HL-60/S4 treated with phorbol 12-myristate 13-acetate at 8.2 ng/mL for 4 days and 3 days (cell line): ENCODE data around the gene COP1.

ENCODE experiments used
- in situ Hi-C: fragments of 300-500 bp; cut with MboI; formaldehyde crosslinking; loops from 2 replicates; pipeline ENCODE4 v1.15.0; 2022; ENCODE audit warnings: low sequenced_read_pairs

COP1 gene

DNA sequence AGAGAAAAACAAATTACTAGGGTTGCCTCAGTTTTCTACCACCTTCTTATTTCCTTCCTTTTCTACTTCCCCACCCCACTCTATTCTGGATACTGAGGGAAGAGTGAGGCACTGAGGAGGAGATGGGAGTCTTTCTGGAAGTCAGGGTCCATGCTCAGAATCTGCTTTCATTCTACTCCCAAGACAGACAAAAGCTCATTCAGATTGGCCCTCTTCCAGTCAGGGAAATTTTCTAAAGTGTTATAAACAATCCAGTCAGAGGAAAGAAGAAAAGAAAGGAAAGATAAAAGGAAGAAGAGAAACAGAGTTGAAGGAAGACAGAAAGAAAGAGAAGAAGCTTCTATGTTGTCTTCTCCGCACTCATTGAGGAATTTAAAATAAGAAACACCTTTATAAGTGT is 228.6 kb downstream of the COP1 start:
- in situ Hi-C loops = no loop called here

DNA sequence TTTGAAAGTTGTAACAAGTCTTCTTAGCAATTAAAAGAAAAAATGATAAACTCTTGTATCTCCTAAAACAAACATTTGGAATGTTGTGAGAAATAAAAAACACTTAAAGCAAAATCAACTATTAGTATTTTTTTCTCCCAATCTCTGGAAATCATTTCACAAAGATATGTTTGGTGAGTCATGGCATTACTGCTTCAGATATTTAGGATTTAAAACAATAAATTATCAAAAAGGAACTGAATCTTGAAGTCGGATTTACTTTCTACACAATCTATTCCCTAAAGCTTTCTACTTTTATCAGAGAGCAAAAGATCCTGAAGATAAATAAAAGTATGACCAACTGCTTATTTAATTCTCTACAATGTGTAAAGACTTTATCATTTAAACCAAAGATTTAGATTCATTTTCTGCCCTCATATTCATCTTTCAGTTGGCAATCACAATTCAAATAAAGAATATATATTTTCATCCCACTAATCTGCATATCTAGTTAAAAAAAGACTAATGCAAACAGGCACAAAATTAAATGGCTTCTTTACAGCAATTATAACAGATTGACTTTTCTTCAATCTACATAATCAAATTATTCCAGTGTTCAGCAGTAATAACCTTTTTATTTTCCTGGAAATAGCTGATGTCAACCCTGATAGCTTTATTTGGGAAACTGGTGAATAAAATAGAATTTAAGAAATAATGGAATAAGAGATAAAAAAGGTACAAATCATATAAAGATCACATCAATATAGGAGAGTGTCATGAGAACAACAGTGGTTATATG is 230.0 kb downstream of the COP1 start:
- in situ Hi-C loops = no loop called here

DNA sequence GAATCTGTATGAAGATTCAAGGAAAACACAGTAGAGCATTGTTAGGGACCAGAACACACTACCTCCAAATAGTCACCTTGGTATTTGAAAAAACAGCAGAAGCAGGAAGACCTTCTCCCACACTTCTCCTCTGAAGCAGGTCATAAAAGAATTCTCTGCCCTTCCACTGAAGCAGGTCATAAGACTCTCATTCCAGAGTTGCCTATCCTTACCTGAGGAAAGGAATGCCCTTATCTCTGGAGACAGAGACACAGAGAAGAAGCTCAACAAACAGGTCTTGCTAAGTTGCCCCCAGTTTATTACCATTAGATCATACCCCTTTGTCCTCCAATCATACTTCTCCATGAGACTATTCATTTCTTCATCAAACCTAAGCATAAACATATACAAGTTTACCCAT is 237.9 kb downstream of the COP1 start:
- in situ Hi-C loops = no loop called here

DNA sequence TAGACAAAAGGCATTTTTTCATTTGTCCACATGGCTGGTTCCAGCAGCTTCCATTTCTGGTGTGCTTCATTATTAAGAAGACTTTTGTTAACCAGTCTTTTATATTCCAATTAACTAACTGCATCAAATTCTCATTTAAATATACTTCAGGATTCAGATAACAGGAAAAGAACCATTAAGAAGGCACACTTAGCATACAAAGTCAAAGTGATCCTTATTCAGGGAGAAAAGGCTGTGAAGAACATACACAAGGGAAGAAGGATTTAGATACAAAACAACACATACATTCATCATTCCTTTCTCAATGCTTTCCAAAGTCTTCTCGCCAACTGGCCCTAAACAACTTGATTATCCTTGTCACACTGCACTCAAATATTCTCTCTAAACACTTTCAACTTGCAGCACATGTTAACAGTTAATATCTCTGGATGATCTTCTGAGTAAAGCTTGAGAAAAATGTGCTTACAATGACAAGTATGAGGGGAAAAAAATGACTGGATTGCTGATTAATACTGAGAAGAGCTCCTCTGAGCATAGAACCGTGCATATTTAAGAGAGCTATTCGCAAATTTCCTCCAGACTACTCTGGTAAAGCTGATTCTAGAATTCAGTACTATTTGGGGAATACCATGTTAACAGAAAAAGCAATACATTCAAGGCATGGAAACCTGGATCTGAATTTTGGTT is 238.5 kb downstream of the COP1 start:
- in situ Hi-C loops = no loop called here

DNA sequence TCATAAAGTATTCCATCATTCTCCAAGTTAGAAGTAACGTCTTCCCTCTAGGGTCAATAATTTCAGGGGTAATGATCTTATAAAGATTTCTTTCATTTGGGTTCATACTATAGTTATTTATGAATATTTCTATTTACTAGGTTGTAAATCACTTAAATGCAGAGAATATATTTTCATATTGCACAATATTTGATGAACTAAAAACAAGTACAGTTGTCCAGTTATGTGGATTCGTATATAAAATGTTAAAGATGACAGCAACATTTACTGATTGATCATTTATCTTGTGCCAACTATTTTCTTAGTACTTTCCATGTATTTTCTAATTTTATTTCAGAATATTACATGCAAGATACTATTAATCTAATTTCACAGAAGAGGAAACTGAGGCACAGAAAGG is 243.3 kb downstream of the COP1 start:
- in situ Hi-C loops = no loop called here

DNA sequence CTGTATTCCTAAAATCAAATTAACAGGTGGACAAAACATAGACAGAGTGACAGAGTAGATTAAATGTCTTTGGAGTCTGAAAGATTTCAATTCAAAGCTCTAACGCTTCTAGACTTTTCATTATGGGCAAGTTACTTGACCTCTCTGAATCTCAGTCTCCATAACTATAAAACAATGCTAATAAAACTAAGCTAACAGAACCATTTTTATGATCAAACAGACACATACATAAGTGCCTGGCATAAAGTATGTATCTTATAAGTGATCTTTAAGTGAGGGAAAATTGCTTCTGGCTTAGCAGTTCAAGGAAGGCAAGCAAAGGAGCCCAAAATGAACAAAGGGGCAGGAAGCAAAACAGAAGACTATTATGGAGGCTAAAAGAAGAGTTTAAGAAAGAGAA is 246.9 kb downstream of the COP1 start:
- in situ Hi-C loops = no loop called here

DNA sequence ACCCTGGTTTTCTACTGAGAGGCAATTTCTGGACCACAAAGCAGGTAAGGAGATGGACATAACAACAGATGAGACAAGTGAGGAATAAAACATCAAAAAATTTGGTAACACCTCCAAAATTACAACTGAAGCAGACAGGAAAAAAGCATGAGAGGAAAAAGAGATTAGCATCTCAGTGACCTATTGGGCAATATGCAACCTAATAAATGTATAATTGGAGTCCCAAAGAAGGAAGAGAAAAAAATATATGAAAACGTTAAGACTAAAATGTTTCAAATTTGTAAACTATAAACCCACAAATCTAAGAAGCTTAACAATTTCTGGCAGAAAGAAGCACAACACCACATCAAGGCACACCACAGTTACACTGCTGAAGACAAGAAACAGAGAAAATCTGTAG is 255.5 kb downstream of the COP1 start:
- in situ Hi-C loops = no loop called here

DNA sequence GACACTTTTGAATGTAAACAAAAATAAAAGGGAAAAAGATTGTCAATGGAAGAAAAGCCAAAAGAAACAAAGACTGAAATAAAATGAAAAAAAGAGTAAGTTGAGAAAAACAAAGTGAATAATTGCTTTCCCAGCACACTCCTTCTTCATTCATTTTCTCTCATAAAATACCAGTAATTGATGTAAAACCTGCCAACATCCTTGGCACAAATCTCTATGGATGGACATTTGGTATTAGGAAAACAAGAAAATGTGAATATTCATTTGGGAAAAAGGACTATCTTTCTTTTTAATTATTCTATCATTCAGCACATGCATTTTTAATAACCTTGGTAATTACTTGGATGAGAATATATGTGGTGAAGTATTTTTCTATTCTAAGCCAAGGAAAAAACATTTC is 259.3 kb downstream of the COP1 start:
- in situ Hi-C loops = no loop called here

DNA sequence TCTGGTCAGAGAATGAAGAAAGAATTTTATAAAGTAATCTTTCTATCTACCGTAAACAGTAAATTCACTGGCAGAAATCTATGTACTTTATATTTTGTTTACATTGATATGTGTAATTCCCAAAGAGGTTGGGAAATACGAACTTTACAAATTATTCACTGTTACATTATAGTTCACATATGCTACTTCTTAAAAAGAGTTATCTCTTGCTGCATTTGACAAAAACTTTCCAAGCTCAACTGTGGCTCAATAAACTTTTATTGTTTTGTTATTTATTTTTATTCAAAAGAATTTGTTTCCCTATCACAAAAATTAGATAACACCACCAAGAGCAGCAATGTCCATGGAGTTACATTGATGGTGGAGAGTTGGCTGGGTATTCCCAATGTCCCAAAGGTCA is 262.5 kb downstream of the COP1 start:
- in situ Hi-C loops = no loop called here

DNA sequence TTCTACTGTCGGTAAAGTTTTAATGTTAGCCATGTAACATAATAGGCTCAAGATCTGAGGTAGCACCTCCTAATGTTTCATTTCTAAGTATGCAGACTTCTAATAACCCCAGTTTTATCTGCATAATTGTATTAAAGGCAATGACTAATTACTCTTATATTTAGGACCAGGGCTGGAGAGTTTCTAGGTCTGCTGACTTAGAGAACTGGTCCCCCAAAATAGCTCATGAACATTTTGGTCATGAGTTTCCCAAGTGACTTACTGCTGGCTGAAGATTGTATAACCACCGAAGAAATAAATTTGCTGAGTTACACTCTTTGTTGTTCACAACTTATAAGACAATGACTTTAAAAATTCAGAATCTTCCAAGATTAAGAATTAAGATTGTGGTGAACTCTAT is 265.9 kb downstream of the COP1 start:
- in situ Hi-C loops = no loop called here

DNA sequence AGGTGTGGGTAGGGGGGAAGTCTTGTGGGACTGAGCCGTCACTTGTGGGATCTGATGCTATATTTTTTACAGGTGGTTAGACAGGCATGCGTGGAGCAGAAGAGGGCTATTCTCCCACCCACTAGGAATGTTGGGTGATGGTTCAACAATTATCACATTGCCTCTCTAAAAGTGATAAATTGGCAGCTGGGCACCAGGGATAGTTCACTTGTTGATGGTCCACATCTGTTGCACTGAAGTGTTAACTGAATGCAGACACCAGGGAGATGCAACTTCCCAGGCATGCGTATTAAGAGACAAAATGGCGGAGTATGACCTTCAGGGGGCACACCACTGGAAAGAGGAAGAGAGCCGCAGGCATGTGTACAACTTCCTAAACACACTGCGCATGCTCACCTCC is 270.4 kb downstream of the COP1 start:
- in situ Hi-C loops = no loop called here

DNA sequence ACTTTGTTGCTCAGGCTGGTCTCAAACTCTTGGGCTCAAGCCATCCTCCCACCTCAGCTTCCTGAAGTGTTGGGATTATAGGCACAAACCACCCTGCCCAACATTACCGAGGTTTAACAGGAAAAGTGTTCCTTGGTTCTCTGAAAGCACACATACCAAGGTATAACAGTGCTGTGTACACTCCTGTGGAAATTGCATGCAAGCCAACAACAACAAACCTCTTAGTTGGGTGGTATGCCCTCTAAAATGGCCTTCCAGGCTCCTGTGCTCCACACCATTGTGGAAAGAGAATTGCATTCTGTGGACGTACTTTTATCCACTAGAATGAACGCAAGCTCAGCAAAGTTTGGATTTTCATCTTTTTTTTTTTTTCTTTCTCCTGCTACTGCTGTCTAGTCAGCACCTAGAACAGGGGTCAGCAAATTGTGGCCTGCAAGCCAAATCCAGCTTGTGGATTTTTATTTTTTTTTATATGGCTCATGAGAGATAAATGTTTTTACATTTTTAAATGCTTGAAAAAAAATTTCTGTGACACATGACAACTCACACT is 271.4 kb downstream of the COP1 start:
- in situ Hi-C loops = no loop called here

DNA sequence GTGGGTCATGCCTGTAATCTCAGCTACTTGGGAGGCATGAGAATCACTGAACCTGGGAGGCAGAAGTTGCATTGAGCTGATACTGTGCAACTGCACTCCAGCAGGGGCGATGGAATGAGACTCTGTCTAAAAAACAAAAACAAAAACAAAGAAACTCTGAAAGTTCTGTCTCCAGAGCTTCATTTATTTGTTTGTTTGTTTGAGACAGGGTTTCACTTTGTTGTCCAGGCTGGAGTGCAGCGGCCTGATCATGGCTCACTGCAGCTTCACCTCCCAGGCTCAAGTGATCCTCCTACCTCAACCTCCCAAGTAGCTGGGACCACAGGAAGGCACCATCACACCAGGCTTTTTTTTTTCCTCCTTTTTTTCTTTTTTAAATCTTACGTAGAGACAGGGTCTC is 271.9 kb downstream of the COP1 start:
- in situ Hi-C loops = no loop called here

DNA sequence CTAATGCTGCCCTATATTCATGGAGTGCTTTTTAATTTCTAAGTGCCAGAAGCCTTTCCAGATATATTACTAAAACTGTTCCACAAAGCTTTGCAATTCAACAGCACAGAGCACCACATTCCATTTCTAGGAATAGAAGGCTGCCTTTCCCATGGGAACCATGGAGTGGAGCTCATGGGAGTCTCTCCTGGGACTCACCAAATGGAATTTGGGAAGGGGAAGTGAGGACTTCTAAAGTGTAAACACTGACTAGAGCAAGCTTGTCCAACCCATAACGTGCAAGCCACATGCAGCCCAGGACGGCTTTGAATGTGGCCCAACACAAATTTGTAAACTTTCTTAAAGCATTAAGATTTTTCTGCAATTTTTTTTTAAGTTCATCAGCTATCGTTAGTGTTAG is 273.3 kb downstream of the COP1 start:
- in situ Hi-C loops = no loop called here

DNA sequence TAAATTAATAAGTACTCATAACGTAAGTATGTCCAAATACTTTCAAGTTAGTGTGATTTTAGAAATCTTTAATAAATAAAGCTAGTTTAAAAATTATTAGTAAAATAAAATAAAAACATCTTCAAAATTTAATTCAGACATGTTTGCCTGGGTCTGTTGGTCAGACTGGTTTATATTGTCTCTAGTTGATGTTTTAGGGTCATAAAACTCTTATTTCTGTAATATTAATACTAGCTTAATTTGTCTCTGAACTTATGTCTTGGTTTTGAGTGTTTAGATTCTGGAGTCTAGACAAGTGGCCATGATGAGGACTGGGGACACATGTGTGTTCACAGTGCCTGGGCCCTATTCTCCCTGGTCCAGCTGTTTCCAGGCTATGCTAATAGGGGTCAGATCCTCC is 279.1 kb downstream of the COP1 start:
- in situ Hi-C loops = no loop called here

DNA sequence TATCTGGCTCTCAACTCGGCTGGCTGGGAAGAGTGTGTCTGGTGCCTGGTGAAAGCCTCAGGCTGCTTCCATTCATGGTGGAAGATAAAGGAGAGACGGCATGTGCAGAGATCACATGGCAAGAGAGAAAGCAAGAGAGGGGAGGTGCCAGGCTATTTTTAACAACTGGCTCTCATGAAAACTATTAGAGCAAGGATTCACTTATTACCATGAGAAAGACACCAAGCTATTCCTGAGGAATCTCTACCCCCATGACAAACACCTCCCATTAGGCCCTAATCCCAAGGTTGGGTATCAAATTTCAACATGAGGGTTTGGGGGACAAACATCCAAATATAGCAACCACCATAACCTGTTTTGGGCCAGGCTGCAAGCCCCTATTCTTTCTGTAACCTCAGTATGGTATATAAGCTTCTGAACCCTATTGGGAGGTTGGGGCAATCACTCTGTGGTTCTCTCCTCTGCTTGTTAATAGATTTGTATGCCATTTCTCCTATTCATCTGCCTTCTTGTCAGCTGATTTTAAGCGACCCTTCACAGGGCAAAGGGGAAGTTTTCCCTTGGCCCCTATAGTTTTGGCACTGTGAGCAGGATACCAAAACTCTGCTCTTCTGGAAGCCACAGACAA is 284.7 kb downstream of the COP1 start:
- in situ Hi-C loops = no loop called here

DNA sequence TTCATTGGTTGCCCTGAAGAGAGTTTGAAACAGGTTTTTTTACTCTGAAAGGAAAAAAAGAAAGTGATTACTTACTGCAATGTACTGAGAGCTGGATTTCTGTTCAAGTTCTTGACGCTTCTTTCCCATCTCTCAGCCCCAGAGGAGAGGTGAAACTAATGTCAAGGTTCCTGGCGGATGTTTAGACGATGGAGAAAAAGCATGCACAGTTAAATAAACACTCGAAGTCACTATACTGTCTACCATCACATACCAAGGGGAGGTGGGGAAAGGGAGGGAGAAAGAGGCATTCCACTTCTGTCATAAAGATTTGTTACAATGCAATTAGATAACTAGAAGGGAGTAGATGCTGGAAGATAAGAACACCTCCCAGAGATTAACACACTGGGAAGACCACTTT is 286.7 kb downstream of the COP1 start:
- in situ Hi-C loops = no loop called here

DNA sequence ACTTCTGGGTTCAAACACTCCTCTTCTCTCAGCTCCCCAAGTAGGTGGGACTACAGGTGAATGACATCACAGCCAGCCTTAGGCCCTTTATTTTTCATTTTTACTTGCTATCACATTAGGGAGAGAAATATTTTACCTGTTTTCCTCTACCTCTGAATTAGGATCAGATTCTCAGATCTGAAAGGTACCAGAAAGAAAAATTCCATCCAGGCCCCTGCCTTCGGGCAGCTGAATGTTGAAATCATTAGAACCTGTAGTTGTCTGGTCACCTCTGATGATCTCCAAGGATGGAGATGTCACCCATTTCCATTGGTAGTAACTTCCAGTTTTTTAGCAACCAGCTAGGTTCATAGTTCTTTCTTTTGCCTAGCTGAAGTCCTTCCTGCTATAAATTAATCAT is 288.1 kb downstream of the COP1 start:
- in situ Hi-C loops = no loop called here

DNA sequence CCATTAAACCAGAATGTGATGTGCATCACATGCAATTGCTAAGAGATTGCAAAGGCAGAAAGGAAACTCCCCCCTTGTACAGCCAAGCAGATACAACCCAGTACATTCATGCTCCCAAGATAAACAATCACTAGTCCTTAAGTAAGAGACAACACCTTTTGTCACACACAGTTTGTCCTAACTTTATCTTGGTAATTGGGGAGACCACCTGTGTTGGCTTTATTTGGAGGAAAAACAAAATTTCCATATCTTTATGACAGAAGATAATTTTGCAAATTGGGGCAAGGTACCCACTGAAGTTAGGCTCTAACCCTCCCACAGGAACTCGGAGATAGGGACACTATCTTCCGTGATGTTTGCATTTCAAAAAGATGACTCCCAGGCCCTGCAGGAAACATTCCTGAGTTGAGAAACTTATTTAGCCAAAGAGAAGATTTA is 288.7 kb downstream of the COP1 start:
- in situ Hi-C loops = no loop called here

DNA sequence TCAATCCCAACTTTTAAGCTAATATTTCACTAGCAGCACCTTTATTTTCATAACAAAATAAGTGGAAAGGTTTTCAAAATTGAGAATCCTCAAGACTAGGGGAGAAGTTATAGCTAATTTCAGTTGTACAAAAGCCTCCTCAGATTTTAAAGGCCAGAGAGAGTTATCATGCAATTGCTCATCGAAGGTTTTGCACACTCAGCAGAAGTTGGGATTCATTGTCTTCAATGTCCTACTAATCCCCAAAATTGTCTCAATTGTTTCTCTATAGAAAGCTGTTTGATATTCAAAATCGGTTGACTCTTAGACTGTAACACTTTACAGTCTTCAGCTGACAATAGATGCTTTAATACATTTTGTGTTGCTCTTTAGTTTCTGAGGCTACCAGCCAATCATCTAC is 293.0 kb downstream of the COP1 start:
- in situ Hi-C loops = no loop called here

DNA sequence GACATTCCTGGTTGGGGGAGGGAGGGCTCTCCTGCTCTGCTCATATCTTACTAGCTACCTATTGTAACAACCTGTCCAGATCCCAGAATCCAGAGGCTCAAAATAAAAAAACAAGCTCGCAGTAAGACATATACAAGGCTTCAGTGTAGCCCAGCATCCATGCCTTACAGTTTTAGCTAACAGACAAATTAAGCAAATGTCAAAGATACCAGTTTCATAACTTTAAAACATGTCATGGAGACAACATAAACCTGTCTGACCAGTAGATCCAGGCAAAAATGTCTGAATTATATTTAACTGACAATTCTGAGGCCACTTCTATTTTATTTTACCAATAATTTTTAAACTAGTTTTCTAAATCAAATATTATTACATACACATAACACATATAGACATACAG is 295.9 kb downstream of the COP1 start:
- in situ Hi-C loops = no loop called here

DNA sequence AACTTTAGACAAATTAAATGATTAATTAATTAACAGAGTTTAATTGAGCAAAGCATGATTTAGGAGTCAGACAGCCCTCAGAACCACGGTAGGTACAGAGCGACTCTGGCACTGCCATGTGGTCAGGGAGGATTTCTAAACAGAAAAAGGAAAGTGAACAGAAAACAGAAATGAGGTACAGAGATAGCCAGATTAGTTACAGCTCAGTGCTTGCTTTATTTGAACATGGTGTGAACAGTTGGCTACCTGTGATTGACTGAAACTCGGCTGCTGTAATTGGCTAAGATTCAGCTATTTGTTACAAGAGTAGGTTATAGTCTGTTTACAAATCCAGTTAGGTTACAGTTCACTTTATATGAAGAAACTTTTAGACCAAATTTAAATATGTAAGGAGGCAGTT is 300.7 kb downstream of the COP1 start:
- in situ Hi-C loops = no loop called here
